ELR (cell line): ENCODE results near the gene ZMIZ1.

ENCODE experiments used
- DNase-seq: peaks from one replicate; pipeline ENCODE4 v3.0.0-alpha.2; 2015; ENCODE audit warnings: low read depth

Gene ZMIZ1

GRCh38 chr10:79187121-79187940 is 118.6 kb downstream of the ZMIZ1 start:
- no peak for DNase-seq

GRCh38 chr10:79188154-79188965 is 119.6 kb downstream of the ZMIZ1 start:
- DNase-seq: no peak

- no peak for DNase-seq
These were observed 120.4 kb downstream of the ZMIZ1 start for GRCh38 chr10:79189181-79189580.

- peak; percentile 68 for DNase-seq
These were observed 121.2 kb downstream of the ZMIZ1 start for GRCh38 chr10:79189853-79190435.

GRCh38 chr10:79190740-79191261 is 122.0 kb downstream of the ZMIZ1 start:
- DNase-seq: no peak

- DNase-seq: peak; percentile 29
These were observed 123.3 kb downstream of the ZMIZ1 start for GRCh38 chr10:79191951-79192676.

GRCh38 chr10:79192677-79193003 is 123.9 kb downstream of the ZMIZ1 start:
- peak; percentile 88 for DNase-seq

GRCh38 chr10:79193694-79194382 is 125.1 kb downstream of the ZMIZ1 start:
- no peak for DNase-seq

- DNase-seq: peak; percentile 86
These were observed 126.5 kb downstream of the ZMIZ1 start for GRCh38 chr10:79195091-79195923.

- DNase-seq: peak; percentile 74
These were observed 128.0 kb downstream of the ZMIZ1 start for GRCh38 chr10:79196470-79197461.

- no peak for DNase-seq
These were observed 128.8 kb downstream of the ZMIZ1 start for GRCh38 chr10:79197558-79197957.

- no peak for DNase-seq
These were observed 131.6 kb downstream of the ZMIZ1 start for GRCh38 chr10:79200346-79200745.

GRCh38 chr10:79201706-79202105 is 132.9 kb downstream of the ZMIZ1 start:
- no peak for DNase-seq

- peak; percentile 63 for DNase-seq
These were observed 133.6 kb downstream of the ZMIZ1 start for GRCh38 chr10:79202188-79203013.

- DNase-seq: no peak
These were observed 134.4 kb downstream of the ZMIZ1 start for GRCh38 chr10:79203014-79203644.

GRCh38 chr10:79203833-79204232 is 135.1 kb downstream of the ZMIZ1 start:
- no peak for DNase-seq

- no peak for DNase-seq
These were observed 137.7 kb downstream of the ZMIZ1 start for GRCh38 chr10:79206300-79207095.
